ENCODE data around the gene ADGRG6. TPM values are rescaled to one million over a fixed set of nuclear protein-coding genes. Genes with fewer than 3 reads are reported as not detected.
A peak's percentile ranks its signal among the peaks of the same experiment; 100 is the strongest.

ADGRG6 gene
- total RNA-seq, 2 donors from 2014 or later, result 1.0 to 2.7 TPM

- H3K36me3 Mint-ChIP-seq, result no peaks in the 10 kb centered on the region
- no peaks in the 10 kb centered on the region for H3K9me3 Mint-ChIP-seq
- no peak overlapping the region for H3K27ac Mint-ChIP-seq
- ATAC-seq (no peak), DNase-seq (ENCODE audit: low spot score in 2 of 2) (no peak)
These were observed 96.5 kb downstream of the ADGRG6 start for GRCh38 chr6:142398353-142398752.

- ATAC-seq (no peak), DNase-seq (ENCODE audit: low spot score in 2 of 2) (no peak)
- Mint-ChIP-seq H3K36me3 (no peaks in the 10 kb centered on the region), H3K27ac (no peak overlapping the region), H3K9me3 (no peaks in the 10 kb centered on the region)
These were observed 97.9 kb downstream of the ADGRG6 start for GRCh38 chr6:142399739-142400138.

GRCh38 chr6:142400495-142400894 is 98.7 kb downstream of the ADGRG6 start:
- Mint-ChIP-seq H3K36me3 (no peaks in the 10 kb centered on the region), H3K9me3 (no peaks in the 10 kb centered on the region), H3K27ac (no peak overlapping the region)
- DNase-seq (ENCODE audit: low spot score in 2 of 2) (no peak), ATAC-seq (no peak)

- ATAC-seq (no peak), DNase-seq (ENCODE audit: low spot score in 2 of 2) (no peak)
- no peaks in the 10 kb centered on the region for H3K36me3 Mint-ChIP-seq
- H3K27ac Mint-ChIP-seq, result no peak overlapping the region
- H3K9me3 Mint-ChIP-seq, result no peaks in the 10 kb centered on the region
These were observed 100.0 kb downstream of the ADGRG6 start for GRCh38 chr6:142401838-142402237.

GRCh38 chr6:142404751-142405150 is 102.9 kb downstream of the ADGRG6 start:
- H3K27ac Mint-ChIP-seq, result no peak overlapping the region
- H3K9me3 Mint-ChIP-seq, result no peaks in the 10 kb centered on the region
- H3K36me3 Mint-ChIP-seq, result peaks cover 0 to 5% of the 10 kb centered on the region in 2 donors
- DNase-seq (ENCODE audit: low spot score in 2 of 2), result no peak
- no peak for ATAC-seq

GRCh38 chr6:142406131-142406530 is 104.3 kb downstream of the ADGRG6 start:
- Mint-ChIP-seq H3K27ac (no peak overlapping the region), H3K36me3 (peaks cover 0 to 5% of the 10 kb centered on the region in 2 donors), H3K9me3 (no peaks in the 10 kb centered on the region)
- ATAC-seq (no peak), DNase-seq (ENCODE audit: low spot score in 2 of 2) (no peak)

- ATAC-seq, result peak in 1 of 2 donors; percentile 58
- no peaks in the 10 kb centered on the region for H3K9me3 Mint-ChIP-seq
- peaks cover 0 to 5% of the 10 kb centered on the region in 2 donors for H3K36me3 Mint-ChIP-seq
- no peak overlapping the region for H3K27ac Mint-ChIP-seq
- no peak for DNase-seq (ENCODE audit: low spot score in 2 of 2)
These were observed 106.0 kb downstream of the ADGRG6 start for GRCh38 chr6:142407685-142408273.

GRCh38 chr6:142408409-142408808 is 106.6 kb downstream of the ADGRG6 start:
- DNase-seq (ENCODE audit: low spot score in 2 of 2) (no peak), ATAC-seq (no peak)
- H3K36me3 Mint-ChIP-seq, result peaks cover 0 to 5% of the 10 kb centered on the region in 2 donors
- H3K27ac Mint-ChIP-seq, result no peak overlapping the region
- no peaks in the 10 kb centered on the region for H3K9me3 Mint-ChIP-seq

- ATAC-seq, result peak in 1 of 2 donors; percentile 78
- Mint-ChIP-seq H3K27ac (no peak overlapping the region), H3K36me3 (peaks cover 0 to 5% of the 10 kb centered on the region in 2 donors), H3K9me3 (no peaks in the 10 kb centered on the region)
- DNase-seq (ENCODE audit: low spot score in 2 of 2), result no peak
These were observed 108.0 kb downstream of the ADGRG6 start for GRCh38 chr6:142409794-142410193.

- Mint-ChIP-seq H3K27ac (no peak overlapping the region), H3K36me3 (peaks cover 0 to 5% of the 10 kb centered on the region in 2 donors), H3K9me3 (no peaks in the 10 kb centered on the region)
- no peak for DNase-seq (ENCODE audit: low spot score in 2 of 2)
- no peak for ATAC-seq
These were observed 109.3 kb downstream of the ADGRG6 start for GRCh38 chr6:142411145-142411544.

- ATAC-seq (no peak), DNase-seq (ENCODE audit: low spot score in 2 of 2) (no peak)
- Mint-ChIP-seq H3K9me3 (no peaks in the 10 kb centered on the region), H3K27ac (no peak overlapping the region), H3K36me3 (peaks cover 0 to 5% of the 10 kb centered on the region in 2 donors)
These were observed 110.4 kb downstream of the ADGRG6 start for GRCh38 chr6:142412241-142412640.

GRCh38 chr6:142412658-142413057 is 110.9 kb downstream of the ADGRG6 start:
- DNase-seq (ENCODE audit: low spot score in 2 of 2), result no peak
- ATAC-seq, result no peak
- peaks cover 0 to 5% of the 10 kb centered on the region in 2 donors for H3K36me3 Mint-ChIP-seq
- H3K9me3 Mint-ChIP-seq, result no peaks in the 10 kb centered on the region
- no peak overlapping the region for H3K27ac Mint-ChIP-seq

GRCh38 chr6:142413111-142413510 is 111.3 kb downstream of the ADGRG6 start:
- no peaks in the 10 kb centered on the region for H3K9me3 Mint-ChIP-seq

GRCh38 chr6:142414462-142415250 is 112.8 kb downstream of the ADGRG6 start:
- no peak overlapping the region for H3K27ac Mint-ChIP-seq
- no peak for DNase-seq (ENCODE audit: low spot score in 2 of 2)
- H3K9me3 Mint-ChIP-seq, result no peaks in the 10 kb centered on the region
- ATAC-seq, result no peak
- H3K36me3 Mint-ChIP-seq, result no peaks in the 10 kb centered on the region

More at GRCh38 chr6:142413111-142413510, 111.3 kb downstream of the ADGRG6 start:
- ATAC-seq (no peak), DNase-seq (ENCODE audit: low spot score in 2 of 2) (no peak)
- Mint-ChIP-seq H3K36me3 (peaks cover 0 to 4% of the 10 kb centered on the region in 2 donors), H3K27ac (no peak overlapping the region)

GRCh38 chr6:142416179-142416578 is 114.4 kb downstream of the ADGRG6 start:
- DNase-seq (ENCODE audit: low spot score in 2 of 2), result no peak
- no peak for ATAC-seq
- Mint-ChIP-seq H3K36me3 (no peaks in the 10 kb centered on the region), H3K9me3 (no peaks in the 10 kb centered on the region), H3K27ac (no peak overlapping the region)

- ATAC-seq (no peak), DNase-seq (ENCODE audit: low spot score in 2 of 2) (no peak)
- Mint-ChIP-seq H3K36me3 (no peaks in the 10 kb centered on the region), H3K27ac (no peak overlapping the region), H3K9me3 (no peaks in the 10 kb centered on the region)
These were observed 114.9 kb downstream of the ADGRG6 start for GRCh38 chr6:142416686-142417085.

- Mint-ChIP-seq H3K9me3 (no peaks in the 10 kb centered on the region), H3K27ac (no peak overlapping the region), H3K36me3 (no peaks in the 10 kb centered on the region)
- DNase-seq (ENCODE audit: low spot score in 2 of 2) (no peak), ATAC-seq (peak in 1 of 2 donors; percentile 24)
These were observed 115.5 kb downstream of the ADGRG6 start for GRCh38 chr6:142417331-142417750.

GRCh38 chr6:142419071-142419470 is 117.3 kb downstream of the ADGRG6 start:
- DNase-seq (ENCODE audit: low spot score in 2 of 2), result no peak
- Mint-ChIP-seq H3K36me3 (no peaks in the 10 kb centered on the region), H3K27ac (no peak overlapping the region), H3K9me3 (no peaks in the 10 kb centered on the region)
- ATAC-seq, result no peak
